HUES6 (cell line): ENCODE measurements around the gene HDAC3.

Experiments
- H3K27ac ChIP-seq: 2 replicates; pipeline ENCODE4 v1.7.0; 2013; ENCODE audit warnings: low read depth, mild to moderate bottlenecking, low read length, inconsistent platforms
- H3K27me3 ChIP-seq: 2 replicates; pipeline ENCODE4 v1.6.1; 2013; ENCODE audit warnings: low read length; ENCODE audit not compliant: control insufficient read depth, insufficient read depth
- H3K36me3 ChIP-seq: 2 replicates; pipeline ENCODE4 v1.6.1; 2013; ENCODE audit warnings: low read length; ENCODE audit not compliant: control insufficient read depth, insufficient read depth
- H3K4me1 ChIP-seq: 2 replicates; pipeline ENCODE4 v1.6.1; 2013; ENCODE audit warnings: low read length; ENCODE audit not compliant: control insufficient read depth, insufficient read depth
- H3K4me3 ChIP-seq: 2 replicates; pipeline ENCODE4 v1.5.1; 2013; ENCODE audit warnings: low read depth, low read length
- H3K9ac ChIP-seq: one replicate; pipeline ENCODE4 v1.6.1; 2013; ENCODE audit warnings: mild to moderate bottlenecking, low read length
- H3K9me3 ChIP-seq: 2 replicates; pipeline ENCODE4 v1.6.1; 2013; ENCODE audit warnings: low read depth, low read length; ENCODE audit not compliant: control insufficient read depth, insufficient read depth

HDAC3 gene

DNA sequence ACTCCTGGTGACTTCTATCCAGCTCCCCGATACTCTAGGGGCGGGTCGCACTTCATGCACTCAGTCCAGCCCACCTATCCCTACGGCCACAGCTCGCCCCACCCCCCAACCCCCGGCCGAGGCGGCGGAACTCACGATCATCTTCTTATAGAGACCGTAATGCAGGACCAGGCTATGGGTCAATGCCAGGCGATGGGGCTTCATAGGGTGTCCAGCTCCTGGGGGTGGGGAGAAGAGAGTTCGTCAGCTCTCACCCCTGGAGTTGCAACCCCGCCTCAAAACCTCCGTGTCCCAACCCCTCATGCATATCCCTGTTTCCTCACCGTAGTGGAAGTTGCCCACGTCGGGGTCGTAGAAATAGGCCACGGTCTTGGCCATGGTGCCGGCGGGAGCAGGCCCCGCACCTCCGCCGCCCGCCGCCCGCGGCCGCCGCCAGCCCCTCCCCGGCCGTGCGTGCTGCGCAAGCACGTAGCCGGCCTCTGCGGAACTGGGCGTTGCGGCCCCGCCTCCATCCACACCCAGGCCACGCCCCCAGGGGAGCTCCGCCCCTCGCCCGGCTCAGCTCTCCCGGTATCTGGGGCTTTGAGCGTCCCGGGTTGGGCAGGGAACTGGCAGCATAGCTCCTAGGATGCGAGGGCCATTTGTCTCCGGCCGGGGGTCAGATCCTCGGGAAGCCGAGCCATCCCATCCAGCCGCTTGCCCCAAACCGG, at the start of gene HDAC3, which contains the start of gene RELL2:
TSS of gene HDAC3 (minus strand) at position 437 of the 710 bp plus-strand sequence. CDS start at position 378, 59 bp downstream.
TSS of gene RELL2 (plus strand) at position 585 of the 710 bp plus-strand sequence. CDS start 1,229 bp downstream, outside the sequence.
- Histone ChIP-seq H3K4me1 (peaks cover 13% of the 10 kb centered on the region), H3K4me3 (peak within 1 kb of the TSS; percentile 91), H3K36me3 (peaks cover 10% of the 10 kb centered on the region), H3K27me3 (peaks cover 10% of the 10 kb centered on the region; the same call in 1 of the 2 replicates), H3K9me3 (no peaks in the 10 kb centered on the region), H3K9ac (peak within 1 kb of the TSS; percentile 91), H3K27ac (peak within 1 kb of the TSS; percentile 38; the same call in 1 of the 2 replicates)

DNA sequence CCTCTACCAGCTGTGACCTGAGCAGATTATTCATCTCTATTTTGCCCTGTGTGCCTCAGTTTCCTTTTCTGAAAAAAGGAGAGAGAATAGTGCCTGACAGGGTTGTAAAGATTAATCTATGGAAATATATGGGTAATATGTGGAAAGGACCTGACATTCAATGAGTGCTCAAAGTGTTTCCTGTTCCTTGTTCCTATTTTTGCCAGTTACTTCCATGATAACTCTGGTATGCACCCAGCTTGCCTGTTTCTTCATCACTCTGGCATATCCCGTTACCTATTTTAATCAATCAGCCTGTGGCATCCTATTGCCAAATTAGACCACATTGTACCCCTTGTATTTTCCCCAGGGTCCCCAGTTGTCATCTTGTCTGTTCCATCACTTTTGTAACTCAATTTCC, 48.9 kb upstream of the HDAC3 start:
- Histone ChIP-seq H3K4me1 (peaks cover 34% of the 10 kb centered on the region), H3K4me3 (no peak overlapping the region), H3K36me3 (no peaks in the 10 kb centered on the region), H3K9me3 (no peaks in the 10 kb centered on the region), H3K27me3 (0 out of 2 replicates have a peak, but pooled peaks cover 2% of the 10 kb centered on the region), H3K27ac (no peak overlapping the region), H3K9ac (no peak overlapping the region)

DNA sequence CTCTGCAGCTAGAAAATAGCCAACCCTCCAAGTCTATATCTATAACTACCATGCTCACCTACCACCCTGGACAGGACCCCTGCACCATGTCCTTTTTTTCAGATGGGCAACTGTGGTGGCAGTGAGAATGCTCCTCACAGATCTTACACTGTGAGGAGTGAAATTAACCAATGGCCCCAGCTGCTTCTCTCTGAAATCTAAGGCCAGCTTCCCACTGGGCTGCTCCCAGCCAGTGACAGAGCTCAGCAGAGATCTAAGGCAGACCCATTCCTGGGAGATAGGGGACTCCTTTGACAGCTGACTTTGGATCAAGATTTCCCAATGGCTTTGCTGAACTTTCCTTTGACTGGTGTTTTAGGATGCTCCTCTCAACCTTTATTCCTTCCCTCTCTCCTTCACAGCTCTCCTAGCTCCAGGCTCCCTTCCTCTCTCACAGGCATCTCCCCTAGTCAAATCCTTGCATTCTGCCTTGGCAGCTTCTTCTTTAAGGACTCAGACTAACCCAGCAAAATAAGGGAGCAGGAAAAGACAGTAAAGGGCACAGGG, 47.0 kb upstream of the HDAC3 start:
- no peak overlapping the region for H3K9ac ChIP-seq
- H3K27ac ChIP-seq: no peak overlapping the region
- no peaks in the 10 kb centered on the region for H3K27me3 ChIP-seq
- no peaks in the 10 kb centered on the region for H3K9me3 ChIP-seq
- no peak overlapping the region; the same call in 1 of the 2 replicates for H3K4me3 ChIP-seq
- peaks cover 10% of the 10 kb centered on the region for H3K36me3 ChIP-seq
- H3K4me1 ChIP-seq: peaks cover 39% of the 10 kb centered on the region

DNA sequence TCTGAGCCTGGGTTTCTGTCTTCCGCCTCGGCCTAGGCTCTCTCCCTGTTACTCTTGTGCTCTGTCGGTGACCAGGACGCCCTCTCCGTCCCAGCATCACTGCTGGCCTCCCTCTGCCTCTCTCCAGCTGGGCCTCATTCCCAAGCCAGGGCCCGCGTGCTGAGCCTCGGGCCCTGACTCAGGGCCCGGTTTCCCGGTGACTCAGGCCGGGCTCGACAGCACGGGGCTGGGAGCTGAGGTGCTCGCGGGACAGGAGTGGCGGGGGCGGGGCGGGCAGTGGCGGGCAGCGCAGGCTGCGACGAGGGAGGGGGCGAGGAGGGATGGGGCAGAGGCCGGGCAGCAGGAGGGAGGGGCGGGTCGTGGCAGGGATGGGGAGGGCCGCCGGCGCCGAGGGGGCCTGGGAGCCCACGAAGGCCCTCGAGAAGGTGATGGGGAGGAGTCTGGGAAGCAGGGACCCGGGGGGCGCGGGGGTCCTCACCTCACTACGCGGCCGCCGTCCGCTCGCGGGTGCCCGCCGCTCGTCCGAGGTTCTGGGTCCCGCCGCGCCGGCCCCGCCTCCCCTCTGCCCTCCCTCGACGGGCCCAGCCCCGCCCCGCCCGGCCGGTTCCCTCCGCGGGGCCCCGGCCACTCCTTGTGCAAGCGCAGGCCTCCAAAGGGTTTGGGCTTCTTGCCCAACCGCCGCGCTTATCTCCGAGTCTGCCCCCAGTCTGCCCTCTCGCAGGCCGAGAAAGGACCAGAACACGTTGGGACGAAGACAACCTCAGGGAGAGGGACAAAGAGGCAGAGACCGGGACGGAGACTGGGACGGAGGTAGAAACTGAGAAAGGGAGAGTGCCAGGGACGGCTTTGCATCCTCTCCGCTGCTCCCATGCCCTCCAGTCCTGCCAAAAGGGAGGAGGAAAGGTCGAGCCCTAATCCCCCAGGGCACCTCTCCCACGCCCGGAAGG, 45.3 kb upstream of the HDAC3 start, which contains the start of gene ARAP3:
TSS of gene ARAP3 (minus strand) at position 536 of the 947 bp plus-strand sequence. CDS start 1,744 bp downstream, outside the sequence.
- Histone ChIP-seq H3K4me3 (peak within 1 kb of the TSS; percentile 69), H3K27me3 (no peaks in the 10 kb centered on the region), H3K36me3 (peaks cover 16% of the 10 kb centered on the region), H3K9me3 (no peaks in the 10 kb centered on the region), H3K27ac (peak within 1 kb of the TSS; percentile 79; the same call in 1 of the 2 replicates), H3K9ac (peak within 1 kb of the TSS; percentile 93), H3K4me1 (peaks cover 34% of the 10 kb centered on the region)

DNA sequence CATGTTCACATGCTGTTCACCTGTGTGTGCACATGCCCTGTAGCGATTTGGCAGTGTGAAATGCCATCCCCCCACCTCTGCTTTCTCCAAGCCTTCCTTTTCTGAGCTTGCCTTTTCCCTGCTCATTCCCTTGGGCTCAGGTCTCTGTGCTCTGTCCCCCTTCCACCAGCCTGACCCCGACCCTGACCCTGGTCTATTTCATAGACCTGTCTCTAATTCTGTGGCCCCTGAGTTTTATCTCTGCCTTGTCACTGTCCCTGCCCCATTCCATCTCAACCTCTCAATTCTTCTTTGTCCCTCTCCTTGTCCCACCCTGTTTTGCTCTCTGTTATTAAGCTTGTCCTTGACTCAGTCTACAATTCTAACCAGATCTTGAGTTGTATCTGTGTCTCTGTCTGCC, 44.6 kb upstream of the HDAC3 start:
- Histone ChIP-seq H3K9ac (peak overlapping the region; percentile 93), H3K27me3 (no peaks in the 10 kb centered on the region), H3K36me3 (peaks cover 16% of the 10 kb centered on the region), H3K4me1 (peaks cover 31% of the 10 kb centered on the region), H3K27ac (peak overlapping the region; percentile 79; the same call in 1 of the 2 replicates), H3K9me3 (no peaks in the 10 kb centered on the region), H3K4me3 (peak overlapping the region; percentile 69)

DNA sequence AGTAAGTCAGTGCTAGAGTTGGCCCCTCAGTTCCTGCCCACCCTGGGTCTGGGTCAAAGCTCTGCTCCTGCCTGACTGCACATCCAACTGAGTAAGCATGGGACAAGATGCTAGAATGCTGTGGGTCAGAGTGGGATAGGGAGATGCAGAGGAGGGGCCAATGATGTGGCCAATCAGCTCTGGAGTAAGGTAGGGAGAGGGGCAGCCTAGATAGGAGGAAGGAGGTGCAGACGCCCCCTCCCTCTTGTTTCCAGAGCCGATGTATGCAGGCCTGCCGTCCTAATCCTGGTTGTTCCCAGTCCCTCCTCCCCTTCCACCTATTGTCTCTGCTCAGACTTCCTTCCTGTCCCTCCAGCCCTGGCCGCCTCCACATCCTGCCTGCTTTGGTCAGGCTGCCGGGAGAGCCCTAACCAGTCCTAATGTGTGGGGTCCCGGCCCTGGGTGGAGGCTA, 44.1 kb upstream of the HDAC3 start:
- Histone ChIP-seq H3K27me3 (no peaks in the 10 kb centered on the region), H3K36me3 (peaks cover 16% of the 10 kb centered on the region), H3K27ac (peak overlapping the region; percentile 79; the same call in 1 of the 2 replicates), H3K4me3 (peak overlapping the region; percentile 69), H3K9ac (peak overlapping the region; percentile 93), H3K9me3 (no peaks in the 10 kb centered on the region), H3K4me1 (peaks cover 33% of the 10 kb centered on the region)

DNA sequence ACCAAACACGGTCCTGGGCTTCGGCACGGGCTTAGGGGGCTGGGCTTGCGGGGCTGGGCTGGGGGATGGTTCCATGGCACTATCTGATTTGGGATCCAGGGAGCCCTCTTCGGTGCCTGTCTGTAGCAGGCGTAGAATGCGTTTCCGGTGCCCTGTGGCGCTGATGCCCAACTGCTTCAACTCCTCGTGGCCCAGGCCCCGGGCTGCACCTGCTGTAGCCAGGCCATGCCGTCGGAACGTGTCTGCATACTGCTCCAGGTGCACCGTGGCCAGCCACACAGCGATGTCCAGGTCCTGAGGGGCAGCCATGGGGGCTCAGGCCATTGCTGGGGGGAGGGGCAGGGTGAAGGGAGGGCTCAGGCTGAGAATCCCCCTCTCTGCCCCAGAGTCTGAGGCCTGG, 43.5 kb upstream of the HDAC3 start:
- no peak overlapping the region for H3K9ac ChIP-seq
- no peak overlapping the region for H3K4me3 ChIP-seq

DNA sequence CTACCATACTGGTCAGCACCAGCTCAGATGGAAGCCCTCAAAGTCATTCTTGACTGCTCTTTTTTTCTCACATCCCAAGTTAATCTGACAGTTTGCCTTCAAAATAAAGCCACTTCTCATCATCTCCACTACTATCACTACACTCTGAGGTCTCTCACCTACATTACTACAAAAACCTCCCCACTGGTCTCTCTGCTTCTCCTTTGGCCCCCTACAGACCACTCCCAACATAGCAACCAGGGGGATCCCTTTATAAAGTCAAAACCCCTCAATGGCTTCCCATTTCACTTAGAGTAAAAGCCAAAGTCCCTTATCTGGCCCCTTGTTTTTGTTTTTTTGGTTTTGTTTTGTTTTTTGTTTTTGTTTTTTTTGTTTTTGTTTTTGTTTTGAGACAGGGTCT, 40.8 kb upstream of the HDAC3 start:
- peaks cover 21% of the 10 kb centered on the region for H3K36me3 ChIP-seq

More for the DNA sequence above, 43.5 kb upstream of the HDAC3 start:
- peaks cover 36% of the 10 kb centered on the region for H3K4me1 ChIP-seq
- no peak overlapping the region; the same call in 1 of the 2 replicates for H3K27ac ChIP-seq
- peaks cover 16% of the 10 kb centered on the region for H3K36me3 ChIP-seq
- H3K9me3 ChIP-seq: no peaks in the 10 kb centered on the region
- no peaks in the 10 kb centered on the region for H3K27me3 ChIP-seq

DNA sequence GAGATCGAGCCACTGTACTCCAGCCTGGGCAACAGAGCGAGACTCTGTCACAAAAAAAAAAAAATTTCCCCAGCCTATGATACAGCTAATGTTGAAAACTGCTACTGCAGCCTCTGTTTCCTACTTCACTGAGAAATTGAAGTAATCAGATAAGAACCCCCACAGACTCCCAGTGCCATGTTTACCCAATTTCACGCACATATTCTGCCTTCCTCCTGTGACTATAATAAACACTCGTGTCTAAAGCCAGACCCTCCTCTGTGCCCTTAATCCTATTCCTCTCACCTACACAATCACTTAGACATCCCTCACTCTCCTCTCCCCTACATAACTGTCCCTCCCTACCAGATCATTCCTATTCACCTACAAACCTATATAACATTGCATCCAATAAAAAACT, 39.0 kb upstream of the HDAC3 start:
- H3K27ac ChIP-seq: no peak overlapping the region

More for the DNA sequence above, 40.8 kb upstream of the HDAC3 start:
- peaks cover 41% of the 10 kb centered on the region for H3K4me1 ChIP-seq
- no peak overlapping the region for H3K4me3 ChIP-seq
- no peak overlapping the region for H3K27ac ChIP-seq
- no peak overlapping the region for H3K9ac ChIP-seq
- H3K27me3 ChIP-seq: no peaks in the 10 kb centered on the region
- no peaks in the 10 kb centered on the region for H3K9me3 ChIP-seq

DNA sequence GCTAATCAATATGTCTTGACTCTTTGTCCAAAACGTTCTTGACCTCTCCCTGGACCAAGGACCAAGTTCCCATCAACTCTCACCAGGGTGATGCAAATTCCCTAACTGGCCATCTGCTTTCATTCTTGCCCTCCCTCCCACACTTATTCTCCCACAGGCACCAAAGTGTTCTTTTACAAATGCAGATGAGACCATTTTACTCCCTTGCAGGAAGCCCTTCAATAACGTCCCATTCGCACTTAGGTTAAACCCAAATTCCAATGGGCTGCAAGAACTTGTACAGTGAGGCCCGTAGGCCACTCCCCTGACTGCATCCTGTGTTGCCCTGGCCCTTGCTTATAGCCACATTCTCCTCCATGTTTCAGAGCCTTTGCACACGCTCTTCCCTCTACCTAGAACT, 38.1 kb upstream of the HDAC3 start:
- Histone ChIP-seq H3K36me3 (peaks cover 46% of the 10 kb centered on the region), H3K9ac (peak overlapping the region; percentile 55), H3K27ac (peak overlapping the region; percentile 80), H3K27me3 (no peaks in the 10 kb centered on the region), H3K4me1 (peaks cover 25% of the 10 kb centered on the region), H3K9me3 (no peaks in the 10 kb centered on the region), H3K4me3 (no peak overlapping the region)

More for the DNA sequence above, 39.0 kb upstream of the HDAC3 start:
- peaks cover 39% of the 10 kb centered on the region for H3K36me3 ChIP-seq
- no peak overlapping the region for H3K9ac ChIP-seq
- no peaks in the 10 kb centered on the region for H3K27me3 ChIP-seq
- H3K4me1 ChIP-seq: peaks cover 31% of the 10 kb centered on the region
- H3K4me3 ChIP-seq: no peak overlapping the region
- no peaks in the 10 kb centered on the region for H3K9me3 ChIP-seq
